Calu3 (cell line): Measurements from ENCODE around the gene CLEC18B. TPM values are rescaled to one million over a fixed set of nuclear protein-coding genes. Genes with fewer than 3 reads are reported as not detected.
"Not testable (repeated sequence)": the region's sequence is repeated elsewhere in the genome, so short reads cannot be mapped to it uniquely, and the experiment has no call there.

ENCODE experiments used
- BruUV-seq: library from RNA; stranded (reverse); fragments of 400-500 nt; replicated peaks from 2 replicates; lab custom pipeline; 2021; lab: Mats Ljungman, UMichigan
- CTCF ChIA-PET: fragments of 300-600 bp; sonication (Branson Sonifier 250); formaldehyde crosslinking; loops from one replicate; lab custom pipeline; 2022; ENCODE audit warnings: antibody characterized with exemption; lab: Charles Lee
- DNase-seq: peaks from one replicate; pipeline ENCODE4 v3.0.0; 2022
- H3K27ac Mint-ChIP-seq: one replicate; pipeline ENCODE4 v1.8.0; 2022; ENCODE audit warnings: mixed read lengths; ENCODE audit not compliant: unreplicated experiment
- H3K27me3 Mint-ChIP-seq: one replicate; pipeline ENCODE4 v1.8.0; 2022; ENCODE audit warnings: mixed read lengths; ENCODE audit not compliant: unreplicated experiment
- H3K36me3 Mint-ChIP-seq: one replicate; pipeline ENCODE4 v1.8.0; 2022; ENCODE audit warnings: mild to moderate bottlenecking, moderate library complexity, mixed read lengths; ENCODE audit not compliant: insufficient read depth, unreplicated experiment
- H3K4me1 Mint-ChIP-seq: one replicate; pipeline ENCODE4 v1.8.0; 2022; ENCODE audit warnings: mild to moderate bottlenecking, low read depth, mixed read lengths; ENCODE audit not compliant: unreplicated experiment
- H3K4me3 Mint-ChIP-seq: one replicate; pipeline ENCODE4 v1.8.0; 2022; ENCODE audit warnings: mild to moderate bottlenecking, low read depth, moderate library complexity, mixed read lengths; ENCODE audit not compliant: unreplicated experiment
- H3K9me3 Mint-ChIP-seq: one replicate; pipeline ENCODE4 v1.8.0; 2022; ENCODE audit warnings: low read depth, mixed read lengths; ENCODE audit not compliant: unreplicated experiment
- CTCF ChIP-seq: fragments of 200-600 bp; IDR thresholded peaks from one replicate; pipeline ENCODE4 v1.8.0; 2022; ENCODE audit warnings: antibody characterized with exemption; ENCODE audit not compliant: unreplicated experiment
- intact Hi-C: fragments of 100-400 bp; cut with micrococcal nuclease; formaldehyde crosslinking; loops from one replicate; pipeline ENCODE4 v1.10.0; 2022; ENCODE audit not compliant: unreplicated experiment
- total RNA-seq: library from RNA; stranded (reverse); gene quantifications from 2 replicates; pipeline ENCODE4 v1.2.3, GENCODE V29; 2022

Gene CLEC18B
- total RNA-seq, 1 experiment from 2014 or later = 1.3 TPM

- peaks cover 27% of the 10 kb centered on the region for H3K27me3 Mint-ChIP-seq
- H3K4me3 Mint-ChIP-seq, DNase-seq, CTCF ChIA-PET, H3K9me3 Mint-ChIP-seq, BruUV-seq, H3K36me3 Mint-ChIP-seq, intact Hi-C loops, H3K4me1 Mint-ChIP-seq, H3K27ac Mint-ChIP-seq: not testable (repeated sequence)
These were observed 26.7 kb downstream of the CLEC18B start for GRCh38 chr16:74394604-74395003.

- H3K9me3 Mint-ChIP-seq, H3K4me1 Mint-ChIP-seq, H3K27ac Mint-ChIP-seq, CTCF ChIA-PET, DNase-seq, H3K4me3 Mint-ChIP-seq, intact Hi-C loops, BruUV-seq, H3K36me3 Mint-ChIP-seq: not testable (repeated sequence)
- peaks cover 25% of the 10 kb centered on the region for H3K27me3 Mint-ChIP-seq
These were observed 27.1 kb downstream of the CLEC18B start for GRCh38 chr16:74394131-74394530.

- DNase-seq, H3K4me1 Mint-ChIP-seq, H3K4me3 Mint-ChIP-seq, intact Hi-C loops, H3K36me3 Mint-ChIP-seq, CTCF ChIA-PET, H3K27ac Mint-ChIP-seq, H3K9me3 Mint-ChIP-seq: not testable (repeated sequence)
- H3K27me3 Mint-ChIP-seq = peaks cover 27% of the 10 kb centered on the region
- BruUV-seq = TSS peak; percentile 91
These were observed 29.7 kb downstream of the CLEC18B start for GRCh38 chr16:74391454-74392050.

GRCh38 chr16:74382339-74383034 is 38.8 kb downstream of the CLEC18B start:
- DNase-seq, H3K27ac Mint-ChIP-seq, H3K36me3 Mint-ChIP-seq, CTCF ChIA-PET, H3K4me1 Mint-ChIP-seq, intact Hi-C loops, H3K9me3 Mint-ChIP-seq, H3K4me3 Mint-ChIP-seq, H3K27me3 Mint-ChIP-seq, BruUV-seq: not testable (repeated sequence)

- H3K4me1 Mint-ChIP-seq, BruUV-seq, H3K4me3 Mint-ChIP-seq, H3K9me3 Mint-ChIP-seq, H3K27ac Mint-ChIP-seq, H3K27me3 Mint-ChIP-seq, DNase-seq, H3K36me3 Mint-ChIP-seq, intact Hi-C loops: not testable (repeated sequence)
- CTCF ChIA-PET = interaction anchor here (0.7 kb wide), 1 partner anchor 47 kb away, joined by 3 read pairs; no protein-coding TSS in a partner anchor
These were observed 47.5 kb downstream of the CLEC18B start for GRCh38 chr16:74373847-74374184.

- Mint-ChIP-seq H3K27me3 (no peaks in the 10 kb centered on the region), H3K27ac (no peak overlapping the region), H3K9me3 (no peaks in the 10 kb centered on the region), H3K4me3 (no peak overlapping the region), H3K4me1 (no peaks in the 10 kb centered on the region), H3K36me3 (peaks cover 5% of the 10 kb centered on the region)
- intact Hi-C loops = no loop called here
- no TSS peak for BruUV-seq
- CTCF ChIA-PET = interaction anchor here (0.7 kb wide), 1 partner anchor 48 kb away, joined by 3 read pairs; no protein-coding TSS in a partner anchor
- TF ChIP-seq CTCF = no peak
- DNase-seq = no peak
These were observed 48.1 kb downstream of the CLEC18B start for GRCh38 chr16:74372953-74373846.
